HG03558 (cell line): ENCODE measurements around the gene SND1.

Experiments used
- ATAC-seq: cut with Tn5 transposase; IDR thresholded peaks from one replicate; pipeline ENCODE4 v1.9.1; 2021; ENCODE audit warnings: moderate number of reproducible peaks; ENCODE audit not compliant: unreplicated experiment; ENCODE audit errors: extremely low read depth

The SND1 gene

GRCh38 chr7:128114806-128115205, 462.8 kb downstream of the SND1 start:
- no peak for ATAC-seq

- no peak for ATAC-seq
Measured at GRCh38 chr7:128115336-128115820, 463.4 kb downstream of the SND1 start.

- no peak for ATAC-seq
Measured at GRCh38 chr7:128115821-128116723, 464.1 kb downstream of the SND1 start.

GRCh38 chr7:128116740-128117139, 464.7 kb downstream of the SND1 start:
- ATAC-seq, result no peak

GRCh38 chr7:128117691-128118090, 465.7 kb downstream of the SND1 start:
- no peak for ATAC-seq

GRCh38 chr7:128119036-128119435, 467.0 kb downstream of the SND1 start:
- ATAC-seq, result no peak

GRCh38 chr7:128120116-128120515, 468.1 kb downstream of the SND1 start:
- no peak for ATAC-seq

- ATAC-seq, result no peak
Measured at GRCh38 chr7:128120976-128121490, 469.0 kb downstream of the SND1 start.

GRCh38 chr7:128121711-128122530, 469.9 kb downstream of the SND1 start:
- ATAC-seq, result no peak

GRCh38 chr7:128122576-128123290, 470.7 kb downstream of the SND1 start:
- ATAC-seq, result no peak

- ATAC-seq, result no peak
Measured at GRCh38 chr7:128123291-128124037, 471.5 kb downstream of the SND1 start.

- no peak for ATAC-seq
Measured at GRCh38 chr7:128124786-128125185, 472.8 kb downstream of the SND1 start.

GRCh38 chr7:128125816-128126215, 473.8 kb downstream of the SND1 start:
- ATAC-seq, result no peak

- no peak for ATAC-seq
Measured at GRCh38 chr7:128128401-128128800, 476.4 kb downstream of the SND1 start.

GRCh38 chr7:128129224-128129864, 477.4 kb downstream of the SND1 start:
- ATAC-seq, result no peak

GRCh38 chr7:128131115-128131514, 479.1 kb downstream of the SND1 start:
- no peak for ATAC-seq

- no peak for ATAC-seq
Measured at GRCh38 chr7:128131731-128132130, 479.7 kb downstream of the SND1 start.

GRCh38 chr7:128132426-128133069, 480.6 kb downstream of the SND1 start:
- no peak for ATAC-seq

- ATAC-seq, result no peak
Measured at GRCh38 chr7:128135159-128135514, 483.1 kb downstream of the SND1 start.
